Lower leg skin (tissue), 3 donors: Measurements from ENCODE around the gene TMEM132D.

Source experiments
- POLR2A ChIP-seq, 2 donors: fragments of 450-650 bp; IDR thresholded peaks; one replicate each; pipeline ENCODE4 v1.6.1; 2016 to 2017; ENCODE audit warnings: antibody characterized with exemption in 2 of 2, mild to moderate bottlenecking in 1 of 2, moderate library complexity in 1 of 2
- TF ChIP-seq, protein P1 (sequence below), 3 donors: fragments of 450-650 bp; IDR thresholded peaks; one replicate each; pipeline ENCODE4 v1.5.1; 2016; ENCODE audit warnings: antibody characterized with exemption in 3 of 3, mild to moderate bottlenecking in 3 of 3, moderate library complexity in 2 of 3

DNA sequence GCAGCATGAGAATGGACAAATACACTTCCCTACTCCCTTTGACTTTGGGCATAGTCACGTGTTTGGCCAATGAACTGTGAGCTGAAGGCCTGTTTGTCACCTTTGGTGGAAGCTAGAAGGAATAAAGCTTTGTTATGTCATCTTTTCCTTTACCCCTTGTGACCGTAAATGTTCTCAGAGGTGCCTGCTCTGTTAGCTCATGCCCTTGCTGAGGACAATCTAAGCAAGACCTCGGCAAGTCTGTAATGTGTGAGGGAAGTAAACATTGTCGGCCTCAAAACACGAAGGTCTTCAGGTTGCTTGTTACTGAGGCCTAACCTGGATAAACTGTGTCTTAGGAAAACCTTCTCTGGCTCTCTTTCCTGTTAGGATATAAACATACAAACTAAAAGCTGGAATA lies 354.2 kb downstream of the TMEM132D start:
- TF ChIP-seq, protein P1, sequence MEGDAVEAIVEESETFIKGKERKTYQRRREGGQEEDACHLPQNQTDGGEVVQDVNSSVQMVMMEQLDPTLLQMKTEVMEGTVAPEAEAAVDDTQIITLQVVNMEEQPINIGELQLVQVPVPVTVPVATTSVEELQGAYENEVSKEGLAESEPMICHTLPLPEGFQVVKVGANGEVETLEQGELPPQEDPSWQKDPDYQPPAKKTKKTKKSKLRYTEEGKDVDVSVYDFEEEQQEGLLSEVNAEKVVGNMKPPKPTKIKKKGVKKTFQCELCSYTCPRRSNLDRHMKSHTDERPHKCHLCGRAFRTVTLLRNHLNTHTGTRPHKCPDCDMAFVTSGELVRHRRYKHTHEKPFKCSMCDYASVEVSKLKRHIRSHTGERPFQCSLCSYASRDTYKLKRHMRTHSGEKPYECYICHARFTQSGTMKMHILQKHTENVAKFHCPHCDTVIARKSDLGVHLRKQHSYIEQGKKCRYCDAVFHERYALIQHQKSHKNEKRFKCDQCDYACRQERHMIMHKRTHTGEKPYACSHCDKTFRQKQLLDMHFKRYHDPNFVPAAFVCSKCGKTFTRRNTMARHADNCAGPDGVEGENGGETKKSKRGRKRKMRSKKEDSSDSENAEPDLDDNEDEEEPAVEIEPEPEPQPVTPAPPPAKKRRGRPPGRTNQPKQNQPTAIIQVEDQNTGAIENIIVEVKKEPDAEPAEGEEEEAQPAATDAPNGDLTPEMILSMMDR (IDR thresholded peaks at IDR 0.05) = no peak
- no peak for TF ChIP-seq POLR2A (IDR thresholded peaks at IDR 0.05)
